Measurements from ENCODE around the gene AANAT.
A peak's percentile ranks its signal among the peaks of the same experiment; 100 is the strongest.

AANAT gene

DNA sequence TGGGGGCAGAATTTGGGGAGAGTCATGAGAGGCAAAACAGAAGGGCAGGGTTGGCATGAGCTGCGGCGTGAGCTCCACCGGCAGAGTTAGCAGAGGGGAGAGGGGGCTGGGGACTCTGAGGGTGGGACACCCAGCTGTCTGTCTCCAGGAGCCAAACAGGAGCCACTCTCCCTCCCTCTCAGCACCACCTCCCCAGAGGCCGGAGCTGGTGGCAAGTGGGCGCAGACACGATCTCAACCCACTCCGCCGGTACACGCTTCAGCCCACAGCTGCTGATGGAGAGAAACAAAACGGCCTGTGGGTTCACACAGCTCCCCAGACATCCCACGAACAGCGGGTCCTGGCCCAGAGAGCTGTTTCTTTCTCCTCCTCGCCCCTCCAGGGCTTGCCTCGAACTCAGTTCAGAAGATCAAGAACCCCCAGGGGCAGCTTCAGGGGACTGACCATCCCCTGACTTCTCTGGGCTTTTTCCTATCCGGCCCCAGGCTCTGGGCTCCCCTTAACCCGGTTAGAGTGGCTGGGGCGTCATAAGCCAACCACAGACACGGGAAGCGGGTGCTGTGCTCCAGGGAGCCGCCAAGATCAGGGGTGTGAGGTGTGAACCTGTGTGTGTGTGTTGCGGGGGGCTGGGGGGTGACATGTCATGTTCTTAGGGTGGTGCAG is 26.2 kb downstream of the AANAT start:
- DNase-seq (ENCODE audit: low read depth in 2 of 2), result no peak
- H3K4me3 ChIP-seq (replicated peaks in 1 of 2; ENCODE audit: low read depth in 2 of 2, low read length in 2 of 2), result no peak overlapping the region
- TF ChIP-seq CTCF (IDR thresholded peaks at IDR 0.05; ENCODE audit: low read depth, low read length), result no peak

- TF ChIP-seq CTCF (IDR thresholded peaks at IDR 0.05; ENCODE audit: low read depth, low read length), result no peak
- no peak for DNase-seq (ENCODE audit: low read depth in 2 of 2)
- H3K4me3 ChIP-seq (replicated peaks in 1 of 2; ENCODE audit: low read depth in 2 of 2, low read length in 2 of 2), result no peak overlapping the region
These were observed 28.4 kb downstream of the AANAT start for GRCh38 chr17:76495663-76496400.

GRCh38 chr17:76496464-76496863 is 29.1 kb downstream of the AANAT start:
- no peak for TF ChIP-seq CTCF (IDR thresholded peaks at IDR 0.05; ENCODE audit: low read depth, low read length)
- DNase-seq (ENCODE audit: low read depth in 2 of 2), result no peak

DNA sequence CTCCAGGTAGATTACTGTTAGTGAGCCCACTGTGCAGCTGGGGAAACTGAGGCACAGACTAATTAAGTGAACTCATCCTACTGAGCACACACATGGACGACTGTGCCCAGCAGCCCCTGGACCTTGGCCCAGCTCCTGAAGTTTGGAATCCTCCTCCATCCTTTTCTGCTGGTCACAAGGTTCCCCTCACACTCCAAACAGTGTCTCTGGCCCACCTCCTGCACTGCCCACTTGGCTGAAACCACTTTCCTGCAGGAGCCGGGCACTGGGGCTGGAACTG is 30.2 kb downstream of the AANAT start:
- peak overlapping the region in 1 of 2 donors; percentile 32 for H3K4me3 ChIP-seq (replicated peaks in 1 of 2; ENCODE audit: low read depth in 2 of 2, low read length in 2 of 2)
- no peak for TF ChIP-seq CTCF (IDR thresholded peaks at IDR 0.05; ENCODE audit: low read depth, low read length)
- no peak for DNase-seq (ENCODE audit: low read depth in 2 of 2)

More at GRCh38 chr17:76496464-76496863, 29.1 kb downstream of the AANAT start:
- H3K4me3 ChIP-seq (replicated peaks in 1 of 2; ENCODE audit: low read depth in 2 of 2, low read length in 2 of 2), result no peak overlapping the region

- DNase-seq (ENCODE audit: low read depth in 2 of 2), result peak; percentile 87 to 91
These were observed 30.8 kb downstream of the AANAT start for GRCh38 chr17:76497979-76498875.

DNA sequence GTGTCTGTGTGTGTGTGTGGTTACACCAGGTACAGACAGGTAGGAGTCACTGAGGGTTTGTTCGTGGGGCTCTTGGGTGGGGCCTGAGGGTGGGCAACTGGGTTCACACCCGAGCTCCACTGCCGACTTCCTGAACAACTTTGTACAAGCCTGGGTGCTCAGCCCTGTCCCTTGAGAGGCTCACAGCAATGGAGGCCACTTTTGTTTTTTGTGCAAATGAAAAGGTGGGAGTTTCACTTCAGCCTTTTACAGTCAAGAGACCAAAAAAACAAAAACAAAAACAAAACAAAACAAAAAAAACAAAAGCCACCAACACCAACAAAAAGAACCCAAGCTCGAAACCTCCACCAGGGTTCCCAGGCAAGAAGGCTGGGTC is 31.5 kb downstream of the AANAT start:
- peak overlapping the region in 1 of 2 donors; percentile 63 for H3K4me3 ChIP-seq (replicated peaks in 1 of 2; ENCODE audit: low read depth in 2 of 2, low read length in 2 of 2)
- DNase-seq (ENCODE audit: low read depth in 2 of 2), result no peak
- no peak for TF ChIP-seq CTCF (IDR thresholded peaks at IDR 0.05; ENCODE audit: low read depth, low read length)

More at GRCh38 chr17:76497979-76498875, 30.8 kb downstream of the AANAT start:
- TF ChIP-seq CTCF (IDR thresholded peaks at IDR 0.05; ENCODE audit: low read depth, low read length), result no peak
- H3K4me3 ChIP-seq (replicated peaks in 1 of 2; ENCODE audit: low read depth in 2 of 2, low read length in 2 of 2), result peak overlapping the region in 1 of 2 donors; percentile 32

Measured in cardiac fibroblast (primary cell).